GM12891 (cell line): Measurements from ENCODE around the gene NOTCH1.

Experiments
- PAX5 ChIP-seq: IDR thresholded peaks from 2 replicates; pipeline ENCODE4 v1.6.1; 2011; ENCODE audit warnings: low read length, moderate library complexity, mild to moderate bottlenecking; ENCODE audit not compliant: insufficient read depth, severe bottlenecking
- POLR2A ChIP-seq: IDR thresholded peaks from 2 replicates; pipeline ENCODE4 v1.6.1; 2011; ENCODE audit warnings: low read depth, low read length, control low read depth
- POLR2AphosphoS5 ChIP-seq: IDR thresholded peaks from 2 replicates; pipeline ENCODE4 v1.6.1; 2011; ENCODE audit warnings: low read depth, low read length, control low read depth
- POU2F2 ChIP-seq: IDR thresholded peaks from 2 replicates; pipeline ENCODE4 v1.6.1; 2011; ENCODE audit warnings: low read depth, mild to moderate bottlenecking, control low read depth, low read length, moderate library complexity
- SPI1 ChIP-seq: IDR thresholded peaks from 2 replicates; pipeline ENCODE4 v1.6.1; 2011; ENCODE audit warnings: low read depth, low read length, control low read depth
- TAF1 ChIP-seq: IDR thresholded peaks from 2 replicates; pipeline ENCODE4 v1.6.1; 2011; ENCODE audit warnings: low read depth, low read length, control low read depth

DNA sequence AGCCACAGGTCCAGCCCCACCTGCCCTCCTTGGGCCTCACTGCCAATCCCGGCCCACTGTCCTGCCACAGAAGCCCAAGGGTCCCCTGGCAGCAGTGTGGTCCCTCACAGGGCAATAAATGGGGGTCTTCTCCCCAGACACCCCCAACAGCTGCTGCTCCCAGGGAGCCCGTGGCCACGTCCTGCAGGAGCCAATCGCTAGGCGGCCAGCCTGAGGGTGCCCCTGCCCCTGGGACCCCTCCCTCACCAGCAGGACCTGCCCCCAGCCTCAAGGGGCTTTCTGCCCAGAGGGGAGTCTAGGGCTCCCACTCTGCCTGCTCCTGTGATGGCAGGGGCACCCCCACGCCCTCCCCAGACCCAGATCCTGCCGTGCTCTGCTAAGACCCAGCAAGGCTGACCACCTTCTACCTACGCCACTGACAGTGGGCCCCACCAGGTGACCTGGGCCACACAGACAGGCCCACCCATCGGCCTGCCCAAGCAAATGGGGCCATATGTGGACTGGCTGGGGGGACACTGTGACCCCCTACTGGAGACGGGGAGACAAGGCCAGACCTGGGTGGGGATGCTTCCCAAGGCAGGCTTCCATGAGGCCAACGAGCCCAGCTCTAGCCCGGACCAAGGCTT, 17.0 kb downstream of the NOTCH1 start:
- TF ChIP-seq POLR2A (no peak), PAX5 (no peak), SPI1 (no peak), POLR2AphosphoS5 (no peak), TAF1 (no peak), POU2F2 (no peak)
